Activated CD4-positive, CD25-positive, alpha-beta regulatory T cell treated with anti-CD3 and anti-CD28 coated beads, Interleukin-2, amount 50 U/mL, for 16 hours (primary cell): ENCODE results near the gene TRIM47.

Experiments
- DNase-seq: peaks from one replicate; pipeline ENCODE4 v3.0.0-alpha.2; 2020; ENCODE audit warnings: low read depth, low spot score

TRIM47 gene

DNA sequence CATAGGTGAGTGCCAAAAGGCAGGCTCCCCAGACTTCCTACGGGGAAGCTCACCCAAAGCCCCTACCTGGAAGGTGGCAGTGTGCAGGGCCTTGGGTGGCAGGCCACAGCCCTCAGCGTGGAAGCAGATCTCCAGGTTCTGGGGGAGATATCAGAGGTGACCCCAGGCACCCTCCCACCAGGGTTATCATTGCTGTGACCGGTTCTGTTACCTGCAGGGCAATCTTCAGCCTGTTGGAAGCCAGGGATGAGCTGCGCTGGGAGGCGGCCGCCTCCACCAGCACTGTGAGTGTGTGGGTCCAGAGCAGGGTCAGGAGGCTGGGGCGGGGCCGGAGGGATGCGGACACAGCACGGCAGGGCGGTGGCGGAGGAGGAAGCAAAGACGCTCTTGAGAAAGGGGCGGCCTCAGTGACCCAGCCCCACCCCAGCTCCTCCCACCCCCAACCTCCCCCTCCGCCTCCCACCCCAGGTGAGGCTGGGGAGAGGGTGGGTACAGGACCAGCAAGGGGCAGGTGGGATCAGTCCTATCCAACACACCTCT lies 47.3 kb downstream of the TRIM47 start:
- DNase-seq, result no peak

DNA sequence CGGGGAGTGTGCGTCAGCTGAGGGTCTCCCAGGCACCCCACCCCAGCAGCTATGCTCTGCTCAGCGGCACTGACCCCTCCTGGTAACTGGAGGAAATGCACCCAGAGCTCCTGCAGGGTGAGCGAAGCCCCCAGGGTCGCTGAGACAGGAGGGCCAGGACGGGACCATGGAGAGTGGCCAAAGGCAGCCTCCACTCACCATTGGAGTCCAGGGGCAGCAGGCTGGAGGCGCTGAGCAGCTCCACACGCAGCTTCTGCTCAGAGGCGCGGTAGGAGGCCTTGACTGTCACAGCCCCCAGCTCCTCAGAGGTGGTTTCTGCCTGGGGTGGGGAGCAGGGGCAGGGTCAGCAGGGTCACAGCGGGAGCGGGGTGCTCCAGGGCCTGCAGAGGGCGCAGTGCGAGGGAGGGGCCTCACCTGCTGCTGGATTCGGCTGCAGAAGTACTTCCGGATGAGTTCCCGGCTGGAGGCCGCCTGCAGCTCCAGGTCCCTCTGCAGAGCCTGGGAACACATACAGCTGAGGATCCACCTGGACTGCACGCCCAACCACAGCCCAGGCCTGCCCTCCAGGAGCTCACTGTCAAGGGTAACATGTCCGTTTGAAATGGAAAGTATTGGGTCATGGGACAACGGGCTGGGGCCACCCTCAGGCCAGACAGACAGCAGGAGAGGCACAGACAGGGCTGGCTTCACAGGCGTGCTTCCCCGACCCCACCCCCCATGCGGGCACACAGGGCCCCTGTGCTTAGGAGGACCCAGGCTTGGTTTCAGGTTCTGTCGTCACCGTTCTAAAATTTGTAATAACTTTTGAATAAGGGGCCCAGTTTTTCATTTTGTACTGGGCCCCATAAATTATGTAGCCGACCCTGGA lies 48.0 kb downstream of the TRIM47 start:
- no peak for DNase-seq

DNA sequence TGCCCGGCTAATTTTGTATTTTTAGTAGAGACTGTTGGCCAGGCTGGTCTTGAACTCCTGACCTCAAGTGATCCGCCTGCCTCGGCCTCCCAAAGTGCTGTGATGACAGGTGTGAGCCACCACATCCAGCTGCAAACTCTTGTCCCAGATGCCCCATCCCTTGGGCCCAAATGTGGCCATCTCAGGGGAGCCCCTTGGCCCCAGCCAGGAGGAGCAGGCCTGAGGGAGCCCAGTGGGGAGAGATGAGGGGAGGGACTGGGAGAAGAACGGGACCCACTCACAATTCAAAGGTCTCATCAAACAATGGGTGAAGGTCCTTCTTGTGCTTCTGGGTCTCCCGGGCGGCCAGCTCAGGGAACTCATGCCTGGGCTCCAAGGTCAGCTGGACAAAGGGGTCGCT lies 48.6 kb downstream of the TRIM47 start:
- no peak for DNase-seq

DNA sequence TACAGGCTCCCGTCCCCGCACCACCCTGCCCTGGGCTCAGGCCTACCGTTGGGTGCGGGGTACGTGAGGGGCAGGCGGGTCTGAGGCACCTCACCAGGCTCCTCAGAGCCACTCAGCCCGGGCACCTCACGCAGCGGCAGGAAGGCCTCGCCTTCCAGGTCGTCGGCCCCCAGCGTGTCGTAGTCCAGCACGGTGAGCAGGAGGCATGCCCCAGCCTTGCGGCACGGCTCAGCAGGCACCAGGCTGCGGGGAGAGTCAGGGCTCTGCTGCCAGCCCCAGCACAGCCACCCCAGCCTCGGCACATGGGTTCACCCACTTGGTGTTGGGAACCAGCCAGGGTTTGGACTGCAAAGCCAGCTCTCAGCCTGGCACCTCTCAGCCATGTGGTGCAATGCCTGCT lies 49.6 kb downstream of the TRIM47 start:
- no peak for DNase-seq

DNA sequence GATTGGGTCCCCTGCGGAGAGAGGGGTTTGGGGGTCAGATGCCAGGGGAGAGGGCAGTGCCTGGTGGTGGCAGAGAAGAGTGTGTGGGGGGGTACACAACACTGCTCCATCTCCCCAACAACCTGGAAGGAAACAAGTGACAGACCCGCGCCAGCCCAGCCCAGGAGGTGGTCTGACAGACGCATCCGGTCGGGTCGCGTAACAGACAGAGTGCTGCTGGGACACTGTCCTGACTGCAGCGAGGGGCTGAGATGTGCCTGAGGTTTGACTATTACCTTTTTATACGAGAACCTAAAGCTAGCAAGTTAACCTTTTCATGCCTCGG lies 50.3 kb downstream of the TRIM47 start:
- DNase-seq, result no peak

DNA sequence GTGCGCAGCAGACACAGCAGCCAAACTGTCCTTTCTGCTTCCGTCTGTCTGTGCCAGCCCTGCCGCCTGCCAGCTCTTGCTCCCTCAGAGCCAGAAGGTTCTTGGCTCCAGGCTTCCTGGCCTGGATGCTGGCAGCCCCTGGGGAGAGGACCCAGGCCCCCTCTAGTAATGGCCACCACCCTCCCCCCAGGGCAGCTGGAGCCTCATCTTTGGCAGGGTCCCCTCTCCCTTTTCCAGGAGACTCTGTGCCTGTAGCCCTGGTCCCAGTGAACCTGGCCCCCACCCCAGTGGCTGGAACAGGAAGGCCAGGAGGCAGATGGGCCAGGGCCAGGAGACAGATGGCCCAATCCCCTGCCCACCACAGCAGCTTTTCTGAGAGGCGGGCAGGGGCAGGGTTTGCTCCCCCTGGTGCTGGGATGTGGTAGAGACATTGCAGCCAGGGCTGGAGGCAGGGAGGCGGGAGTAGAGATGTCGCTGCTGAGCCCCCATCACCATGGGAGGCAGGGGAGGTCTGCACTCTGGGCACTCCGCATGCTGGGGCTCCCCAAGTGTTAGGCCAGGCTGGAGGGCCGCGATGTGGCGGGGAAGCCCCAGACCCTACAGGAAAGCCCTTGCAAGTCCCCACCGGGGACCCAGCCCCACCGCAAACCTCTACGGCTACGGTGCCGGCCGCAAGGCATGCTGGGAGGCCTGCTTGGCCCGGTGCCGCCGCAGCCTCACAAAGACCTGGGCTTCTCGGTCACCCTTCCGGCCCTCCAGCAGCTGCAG lies 50.9 kb downstream of the TRIM47 start:
- no peak for DNase-seq

DNA sequence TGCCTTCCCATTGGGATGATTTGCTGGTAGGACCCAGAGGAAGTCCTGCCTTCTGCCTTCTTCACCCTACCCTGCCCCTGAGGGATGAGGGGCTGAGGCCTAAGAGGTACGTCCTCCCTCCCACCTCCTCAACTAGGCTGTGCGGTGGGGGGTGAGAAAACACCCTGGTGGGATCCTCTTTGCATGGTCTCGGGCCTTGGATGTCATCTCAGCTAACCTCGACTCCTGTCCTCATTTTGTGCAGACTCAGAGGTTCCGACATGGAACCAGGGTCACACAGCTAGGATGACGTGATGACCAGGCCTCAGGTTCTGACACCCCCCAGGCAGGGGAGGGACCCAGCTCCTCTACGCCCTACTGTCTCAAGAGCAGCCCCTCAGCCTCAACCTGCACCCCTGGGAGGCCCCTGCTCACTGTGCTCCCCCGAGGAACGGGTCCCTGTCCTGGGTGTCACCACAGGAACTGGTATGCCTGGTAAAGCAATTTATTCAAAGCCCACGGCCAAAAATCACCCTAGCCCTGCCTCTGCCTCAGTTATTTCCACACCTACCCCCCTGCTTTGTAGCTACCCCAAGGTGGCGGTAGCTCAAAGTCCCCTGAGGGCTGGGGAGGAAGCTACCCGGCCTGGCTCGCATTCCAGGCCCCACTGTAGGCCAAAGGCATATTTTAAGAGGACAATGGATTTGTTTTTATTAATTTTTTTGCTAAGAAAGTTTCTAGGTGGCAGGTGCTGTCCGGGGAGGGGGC lies 51.6 kb downstream of the TRIM47 start:
- DNase-seq, result no peak

DNA sequence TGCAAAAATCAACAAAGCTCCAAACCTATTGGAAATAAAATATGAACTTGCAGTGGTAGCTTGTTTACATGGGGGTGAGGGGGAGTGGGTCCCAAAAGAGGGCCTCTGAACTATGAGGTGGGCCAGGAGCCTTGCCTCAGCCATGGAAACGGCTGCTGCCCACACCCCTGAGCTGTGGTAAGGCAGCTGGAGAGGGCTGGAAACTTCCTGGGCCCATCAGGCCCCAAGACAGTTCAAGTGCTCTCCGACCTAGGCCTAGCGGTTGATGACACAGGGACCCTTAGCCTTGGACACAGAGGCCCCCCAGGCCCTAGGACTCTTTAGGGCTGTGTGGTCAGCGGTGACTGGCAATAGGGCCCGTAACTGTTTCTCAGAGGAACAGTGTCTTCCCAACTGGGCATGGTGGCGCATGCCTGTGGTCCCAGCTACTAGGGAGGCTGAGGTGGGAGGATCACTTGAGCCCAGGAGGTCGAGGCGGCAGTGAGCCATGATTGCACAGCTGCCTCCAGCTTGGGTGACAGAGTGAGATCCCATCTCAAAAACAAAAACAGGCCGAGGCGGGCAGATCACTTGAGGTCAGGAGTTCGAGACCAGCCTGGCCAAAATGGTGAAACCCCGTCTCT lies 52.5 kb downstream of the TRIM47 start:
- no peak for DNase-seq

DNA sequence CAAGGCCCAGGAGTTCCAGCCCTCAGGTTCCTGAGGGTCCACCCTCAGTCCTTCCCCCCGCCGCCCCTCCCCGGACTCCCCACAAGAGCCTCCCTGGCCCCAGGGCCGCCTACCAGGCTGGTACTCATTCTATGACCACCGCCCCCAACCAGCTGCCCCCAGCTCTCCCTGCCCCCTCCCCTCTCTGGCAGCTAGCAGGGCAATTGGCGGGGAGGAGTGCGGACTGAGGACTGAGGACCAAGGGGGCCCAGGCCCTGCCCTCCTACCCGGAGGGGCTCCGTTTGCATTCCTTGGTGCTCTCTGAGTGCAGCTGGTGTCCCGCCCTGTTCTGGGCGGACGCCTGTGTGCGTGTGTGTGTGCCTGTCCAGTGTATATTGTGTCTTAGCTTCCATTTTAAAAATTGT lies 53.2 kb downstream of the TRIM47 start:
- DNase-seq, result no peak

DNA sequence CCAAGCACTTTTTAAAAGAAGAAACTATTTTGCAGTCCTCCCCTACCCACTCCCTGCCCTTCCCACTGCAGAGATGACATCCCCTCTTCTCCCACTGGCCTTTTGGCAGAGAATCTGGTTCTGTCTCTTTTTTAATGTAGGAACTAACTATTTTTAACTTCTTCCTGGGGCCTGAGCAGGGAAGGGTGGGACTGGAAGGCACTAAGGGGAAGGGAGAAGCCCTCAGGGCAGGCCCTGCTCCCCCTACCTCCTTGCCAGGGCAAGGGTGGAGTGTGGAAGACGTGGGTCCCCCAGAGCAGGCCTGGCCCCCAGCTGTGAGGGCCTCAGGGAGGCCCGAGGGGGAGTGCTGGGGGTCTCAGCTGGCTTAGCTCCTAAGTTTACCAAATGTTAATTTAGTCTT lies 53.7 kb downstream of the TRIM47 start:
- DNase-seq, result no peak
